ENCODE measurements around the gene COQ3.

DNA sequence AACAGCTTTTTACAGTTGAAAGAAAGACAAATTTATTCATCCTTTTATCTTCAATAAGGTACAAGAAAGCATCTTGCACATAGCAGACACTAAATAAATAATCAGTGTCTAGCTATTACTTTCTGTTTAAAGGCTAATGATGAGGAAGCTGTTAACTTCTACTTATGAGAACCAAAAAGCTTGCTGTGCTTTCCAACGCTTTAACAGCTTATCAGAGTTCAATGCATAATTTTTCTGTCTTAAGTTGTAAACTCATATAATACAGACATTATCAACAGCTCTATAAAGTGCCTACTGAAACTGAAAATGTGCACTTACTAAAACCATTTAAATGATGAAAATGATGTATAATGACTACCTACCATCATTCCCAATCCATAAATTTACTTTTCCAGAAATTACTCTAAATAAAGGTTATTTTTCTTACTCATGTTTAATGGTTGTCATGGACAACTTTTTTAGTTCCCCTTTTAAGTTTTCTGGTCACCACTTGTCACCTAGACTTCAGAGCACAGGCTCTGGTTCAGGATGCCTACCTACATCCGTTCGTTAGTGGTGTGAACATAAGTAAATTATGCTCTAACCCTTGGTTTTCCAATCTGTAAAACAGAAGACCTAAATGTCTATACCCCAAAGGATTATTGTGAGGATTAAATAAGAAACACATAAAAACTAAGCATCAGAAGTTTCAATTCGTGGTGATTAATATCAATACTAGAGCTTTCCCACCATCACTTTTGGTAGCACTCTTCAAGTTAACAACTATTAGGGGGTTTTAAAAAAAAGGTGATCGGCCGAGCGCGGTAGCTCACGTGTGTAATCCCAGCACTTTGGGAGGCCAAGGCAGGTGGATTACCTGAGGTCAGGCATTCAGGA, 23.1 kb upstream of the COQ3 start:
- TF ChIP-seq, protein P1, sequence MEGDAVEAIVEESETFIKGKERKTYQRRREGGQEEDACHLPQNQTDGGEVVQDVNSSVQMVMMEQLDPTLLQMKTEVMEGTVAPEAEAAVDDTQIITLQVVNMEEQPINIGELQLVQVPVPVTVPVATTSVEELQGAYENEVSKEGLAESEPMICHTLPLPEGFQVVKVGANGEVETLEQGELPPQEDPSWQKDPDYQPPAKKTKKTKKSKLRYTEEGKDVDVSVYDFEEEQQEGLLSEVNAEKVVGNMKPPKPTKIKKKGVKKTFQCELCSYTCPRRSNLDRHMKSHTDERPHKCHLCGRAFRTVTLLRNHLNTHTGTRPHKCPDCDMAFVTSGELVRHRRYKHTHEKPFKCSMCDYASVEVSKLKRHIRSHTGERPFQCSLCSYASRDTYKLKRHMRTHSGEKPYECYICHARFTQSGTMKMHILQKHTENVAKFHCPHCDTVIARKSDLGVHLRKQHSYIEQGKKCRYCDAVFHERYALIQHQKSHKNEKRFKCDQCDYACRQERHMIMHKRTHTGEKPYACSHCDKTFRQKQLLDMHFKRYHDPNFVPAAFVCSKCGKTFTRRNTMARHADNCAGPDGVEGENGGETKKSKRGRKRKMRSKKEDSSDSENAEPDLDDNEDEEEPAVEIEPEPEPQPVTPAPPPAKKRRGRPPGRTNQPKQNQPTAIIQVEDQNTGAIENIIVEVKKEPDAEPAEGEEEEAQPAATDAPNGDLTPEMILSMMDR (conservative IDR thresholded peaks at IDR 0.05 in 1 of 2, IDR thresholded peaks at IDR 0.05 in 1 of 2; ENCODE audit: extremely low read depth in 1 of 2, insufficient read depth in 1 of 2, low read depth in 1 of 2, low read length in 2 of 2), result no peak
- TF ChIP-seq EZH2 (IDR thresholded peaks at IDR 0.05; ENCODE audit: borderline replicate concordance, low read length), result no peak
